Uterus (tissue), 4 donors: Measurements from ENCODE around the gene PLOD2. TPM values are rescaled to one million over a fixed set of nuclear protein-coding genes. Genes with fewer than 3 reads are reported as not detected.

Experiments used
- DNase-seq, 2 donors: peaks; one replicate each; pipeline ENCODE4 v3.0.0-alpha.2; 2019 to 2020
- H3K27ac ChIP-seq, 2 donors: fragments of 200-600 bp; sonication (generic); 1 replicate in 1 of 2; 2 replicates in 1 of 2; pipeline ENCODE4 v1.5.1; 2016 to 2018
- H3K27me3 ChIP-seq, 2 donors: fragments of 200-600 bp; sonication (generic); one replicate each; pipeline ENCODE4 v1.5.1; 2018 to 2019; ENCODE audit warnings: control low read depth in 1 of 2
- H3K36me3 ChIP-seq, 2 donors: fragments of 200-600 bp; sonication (generic); one replicate each; pipeline ENCODE4 v1.5.1; 2019; ENCODE audit warnings: control low read depth in 1 of 2
- H3K4me1 ChIP-seq, 2 donors: fragments of 200-600 bp; sonication (generic); one replicate each; pipeline ENCODE4 v1.5.1; 2018 to 2019; ENCODE audit warnings: control low read depth in 1 of 2
- H3K4me3 ChIP-seq, 2 donors: fragments of 200-600 bp; sonication (generic); 1 replicate in 1 of 2; 2 replicates in 1 of 2; pipeline ENCODE4 v1.5.1; 2018 to 2019; ENCODE audit warnings: mild to moderate bottlenecking in 1 of 2
- H3K9me3 ChIP-seq, 2 donors: fragments of 200-600 bp; sonication (generic); one replicate each; pipeline ENCODE4 v1.5.1; 2019; ENCODE audit warnings: control low read depth in 1 of 2
- CTCF ChIP-seq, 4 experiments: fragments of 200-600 bp in 2 of 4; fragments of 450-650 bp in 2 of 4; sonication (generic) in 2 of 4; IDR thresholded peaks; one replicate each; pipeline ENCODE4 v1.5.1; 2016 to 2019; ENCODE audit warnings: antibody characterized with exemption in 4 of 4, mild to moderate bottlenecking in 2 of 4, moderate library complexity in 1 of 4
- POLR2A ChIP-seq, 2 donors: fragments of 450-650 bp; IDR thresholded peaks; one replicate each; pipeline ENCODE4 v1.6.1; 2016; ENCODE audit warnings: antibody characterized with exemption in 2 of 2, mild to moderate bottlenecking in 1 of 2, moderate library complexity in 1 of 2
- intact Hi-C: fragments of 100-400 bp; cut with DNase I; formaldehyde crosslinking; loops from one replicate; pipeline ENCODE4 v1.15.1; 2023; ENCODE audit warnings: low total_unique reads
- total RNA-seq, 4 donors: library from RNA; depleted of rRNA in 3 of 4; stranded (reverse); fragments of >200 nt in 3 of 4; gene quantifications; one replicate each; pipeline versions ENCODE4 v1.1.0 to v1.2.4, GENCODE V29; 2014 to 2023
- donor health status: DM: yes; HTN: yes; CAD: no.

The PLOD2 gene
- total RNA-seq, 4 donors from 2014 or later = 23.5 to 83.2 (median 45.7) TPM

DNA sequence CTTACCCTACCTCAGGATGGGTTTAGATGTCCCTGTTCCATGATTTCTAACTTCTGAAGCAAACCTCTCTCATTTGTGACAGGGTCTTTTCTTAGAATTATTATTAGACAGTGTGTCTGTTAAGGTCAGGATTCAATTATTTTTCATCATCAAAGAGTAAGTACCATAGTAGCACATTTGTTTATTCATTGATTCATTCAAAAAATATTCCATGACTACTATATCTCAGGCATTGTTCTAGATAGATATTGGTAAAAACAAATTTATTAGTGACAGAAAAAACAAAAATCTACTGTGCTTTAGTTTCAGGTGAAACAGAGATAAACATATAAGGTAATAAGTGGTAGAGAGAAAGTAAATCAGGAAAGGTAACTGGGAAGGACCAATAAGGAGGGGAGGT lies 3.5 kb upstream of the PLOD2 start:
- Histone ChIP-seq H3K4me1 (peaks cover 0 to 5% of the 10 kb centered on the region in 2 donors), H3K27me3 (no peaks in the 10 kb centered on the region), H3K36me3 (no peaks in the 10 kb centered on the region), H3K27ac (peak overlapping the region; percentile 65 to 69), H3K9me3 (no peaks in the 10 kb centered on the region), H3K4me3 (no peak overlapping the region)
- no peak for DNase-seq
- intact Hi-C loops = no loop called here
- no peak for TF ChIP-seq CTCF (IDR thresholded peaks at IDR 0.05)
- no peak for TF ChIP-seq POLR2A (IDR thresholded peaks at IDR 0.05)

- Histone ChIP-seq H3K4me1 (peaks cover 0 to 5% of the 10 kb centered on the region in 2 donors), H3K27ac (peak overlapping the region in 1 of 2 donors; percentile 13), H3K9me3 (no peaks in the 10 kb centered on the region), H3K4me3 (no peak overlapping the region), H3K36me3 (no peaks in the 10 kb centered on the region), H3K27me3 (no peaks in the 10 kb centered on the region)
- DNase-seq = no peak
- TF ChIP-seq CTCF (IDR thresholded peaks at IDR 0.05) (no peak), POLR2A (IDR thresholded peaks at IDR 0.05) (no peak)
- intact Hi-C loops = no loop called here
Measured at GRCh38 chr3:146164071-146164470, 3.1 kb upstream of the PLOD2 start.

- TF ChIP-seq POLR2A (IDR thresholded peaks at IDR 0.05) (no peak), CTCF (IDR thresholded peaks at IDR 0.05) (no peak)
- H3K4me1 ChIP-seq = peaks cover 0 to 5% of the 10 kb centered on the region in 2 donors
- intact Hi-C loops = no loop called here
Measured at GRCh38 chr3:146163584-146163983, 2.6 kb upstream of the PLOD2 start.

GRCh38 chr3:146162561-146162960 lies 1.6 kb upstream of the PLOD2 start:
- intact Hi-C loops = no loop called here
- DNase-seq = no peak
- peak overlapping the region; percentile 97 for H3K27ac ChIP-seq
- H3K27me3 ChIP-seq = no peaks in the 10 kb centered on the region
- H3K4me1 ChIP-seq = peaks cover 0 to 5% of the 10 kb centered on the region in 2 donors
- no peak overlapping the region for H3K4me3 ChIP-seq
- no peak for TF ChIP-seq CTCF (IDR thresholded peaks at IDR 0.05)
- no peak for TF ChIP-seq POLR2A (IDR thresholded peaks at IDR 0.05)
- H3K9me3 ChIP-seq = no peaks in the 10 kb centered on the region
- H3K36me3 ChIP-seq = no peaks in the 10 kb centered on the region

More at GRCh38 chr3:146163584-146163983, 2.6 kb upstream of the PLOD2 start:
- Histone ChIP-seq H3K4me3 (no peak overlapping the region), H3K27me3 (no peaks in the 10 kb centered on the region), H3K27ac (peak overlapping the region in 1 of 2 donors; percentile 97), H3K36me3 (no peaks in the 10 kb centered on the region), H3K9me3 (no peaks in the 10 kb centered on the region)
- no peak for DNase-seq

- TF ChIP-seq CTCF (IDR thresholded peaks at IDR 0.05) (no peak), POLR2A (IDR thresholded peaks at IDR 0.05) (no peak)
- peak overlapping the region; percentile 97 for H3K27ac ChIP-seq
- intact Hi-C loops = no loop called here
- DNase-seq = peak; percentile 65 to 74
- peaks cover 0 to 5% of the 10 kb centered on the region in 2 donors for H3K4me1 ChIP-seq
- peak overlapping the region; percentile 65 to 79 for H3K4me3 ChIP-seq
- H3K27me3 ChIP-seq = no peaks in the 10 kb centered on the region
- no peaks in the 10 kb centered on the region for H3K36me3 ChIP-seq
- H3K9me3 ChIP-seq = no peaks in the 10 kb centered on the region
Measured at GRCh38 chr3:146161663-146162002, 649 bp upstream of the PLOD2 start.
